ENCODE measurements around the gene MRPL36. TPM values are rescaled to one million over a fixed set of nuclear protein-coding genes. Genes with fewer than 3 reads are reported as not detected.
"Not testable (repeated sequence)": the region's sequence is repeated elsewhere in the genome, so short reads cannot be mapped to it uniquely, and the experiment has no call there.

Gene MRPL36
- total RNA-seq, 2 experiments from 2014 or later = 47.1 to 51.2 TPM

DNA sequence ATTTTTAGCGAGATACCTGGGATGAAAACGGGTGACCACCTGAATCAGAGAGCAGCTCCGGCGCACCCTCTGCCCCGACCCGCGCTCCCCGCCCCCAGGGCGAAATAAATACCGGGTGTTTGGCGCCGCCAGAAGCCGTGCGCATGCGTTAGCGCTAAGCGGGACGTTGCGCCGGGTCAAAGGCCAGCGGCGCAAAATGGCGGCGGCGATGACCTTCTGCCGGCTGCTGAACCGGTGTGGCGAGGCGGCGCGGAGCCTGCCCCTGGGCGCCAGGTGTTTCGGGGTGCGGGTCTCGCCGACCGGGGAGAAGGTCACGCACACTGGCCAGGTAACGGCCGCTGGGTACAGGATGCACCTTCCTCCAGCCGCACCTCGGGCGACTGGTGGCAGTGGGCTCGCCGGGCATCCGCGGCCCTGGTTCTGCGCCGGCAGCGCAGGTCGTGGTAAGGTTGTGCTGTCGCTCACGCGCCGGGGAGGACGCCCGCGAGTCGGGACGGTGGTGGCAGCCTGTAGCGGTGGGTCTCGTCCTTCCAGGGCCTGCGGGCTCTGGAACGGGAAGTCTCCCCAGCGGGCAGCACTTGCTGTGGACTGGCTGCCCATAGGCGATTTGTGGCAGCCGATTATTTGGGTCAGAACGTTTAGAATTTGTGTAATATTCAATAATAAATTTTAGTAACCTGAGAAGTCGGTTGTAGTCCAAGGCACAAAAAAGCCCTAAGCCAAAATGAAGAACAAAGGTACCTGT lies 1.8 kb upstream of the MRPL36 start, which contains the start of gene NDUFS6:
Gene NDUFS6, plus strand, starts transcription at position 186 of the 745 bp plus-strand sequence. Its CDS starts 11 bp downstream, at position 197.
- H3K9me3 Mint-ChIP-seq = no peaks in the 10 kb centered on the region
- peaks cover 42% of the 10 kb centered on the region for H3K4me1 Mint-ChIP-seq
- peak; percentile 59 for ATAC-seq (ENCODE audit: low read depth)
- POLR2A ChIA-PET = interaction anchor here (0.6 to 1.9 kb wide), 7 partner anchors 10 to 1582 kb away, joined by 3 to 29 read pairs (median 4); no protein-coding TSS in a partner anchor
- H3K4me3 Mint-ChIP-seq = peak within 1 kb of the TSS; percentile 89
- peak; percentile 85 for DNase-seq
- peaks cover 26% of the 10 kb centered on the region for H3K36me3 Mint-ChIP-seq
- H3K27me3 Mint-ChIP-seq = no peaks in the 10 kb centered on the region
- H3K27ac Mint-ChIP-seq = peak within 1 kb of the TSS; percentile 98

DNA sequence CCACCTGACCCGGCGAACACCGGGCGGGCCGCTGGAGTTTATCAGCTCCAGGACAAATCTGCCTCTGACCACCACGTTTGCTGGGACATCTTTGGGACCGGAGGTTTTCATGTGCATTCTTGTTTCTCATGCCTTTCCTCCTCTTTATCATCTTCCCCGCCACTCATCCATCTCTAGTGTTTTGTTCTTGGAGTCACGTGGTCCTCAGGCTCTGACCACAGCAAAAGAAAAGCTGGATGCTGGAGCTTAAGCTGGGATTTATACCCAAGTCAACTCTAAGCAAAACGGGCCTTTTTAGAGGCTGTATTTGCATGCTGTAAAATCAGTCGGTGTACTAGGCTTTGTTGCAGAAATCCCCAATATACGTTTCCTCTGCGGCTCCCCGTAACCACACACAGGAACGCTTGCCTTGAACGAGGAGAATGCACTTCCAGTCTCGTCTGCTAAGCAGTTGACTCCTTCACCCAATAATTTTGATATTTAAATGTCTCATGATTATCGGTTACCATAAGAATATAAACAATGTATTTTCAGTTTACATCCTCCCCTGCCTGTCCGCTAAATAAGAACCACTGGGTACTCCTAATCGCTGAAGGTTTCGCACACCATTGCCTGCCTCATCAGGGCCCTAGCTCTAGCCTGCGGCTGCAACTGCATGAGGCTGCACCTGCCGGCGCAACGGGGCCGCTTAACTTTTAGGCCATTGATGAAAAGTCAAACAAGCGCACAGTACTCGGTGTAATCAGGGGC lies 1.0 kb upstream of the MRPL36 start:
- Mint-ChIP-seq H3K9me3 (no peaks in the 10 kb centered on the region), H3K27me3 (no peaks in the 10 kb centered on the region), H3K27ac (peak overlapping the region; percentile 98), H3K4me1 (peaks cover 42% of the 10 kb centered on the region), H3K4me3 (peak overlapping the region; percentile 89), H3K36me3 (peaks cover 26% of the 10 kb centered on the region)
- POLR2A ChIA-PET = interaction anchor here (0.6 to 1.9 kb wide), 8 partner anchors 9 to 1581 kb away, joined by 3 to 29 read pairs (median 4); no protein-coding TSS in a partner anchor
- ATAC-seq (ENCODE audit: low read depth) = peak; percentile 47
- no peak for DNase-seq

DNA sequence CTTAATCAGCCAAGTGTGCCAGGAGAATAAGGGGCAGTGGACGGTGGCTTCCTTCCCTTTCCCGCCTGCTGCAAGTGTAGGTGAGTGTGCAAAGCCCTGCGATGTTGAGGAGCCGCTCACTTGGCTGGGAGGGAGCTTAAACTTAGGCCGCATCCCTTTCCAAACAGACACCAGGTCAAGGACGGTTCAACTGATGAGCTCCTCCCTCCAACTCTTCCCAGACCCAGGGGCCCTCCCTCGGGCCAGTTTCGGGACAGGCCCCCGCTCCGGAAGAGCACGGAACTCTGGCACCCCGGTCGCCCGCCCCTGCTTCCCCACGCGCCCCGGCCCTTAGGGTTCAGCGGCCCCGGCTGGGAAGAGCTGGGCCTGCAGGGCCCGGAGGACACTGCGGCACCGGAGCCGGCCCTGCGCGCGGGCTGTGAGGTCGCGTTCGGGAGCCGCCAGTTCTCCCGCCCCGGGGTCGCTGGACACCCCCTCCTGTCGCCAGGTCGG lies 481 bp downstream of the MRPL36 start:
- H3K27ac Mint-ChIP-seq = peak overlapping the region; percentile 76
- no peaks in the 10 kb centered on the region for H3K27me3 Mint-ChIP-seq
- H3K4me1 Mint-ChIP-seq = peaks cover 42% of the 10 kb centered on the region
- H3K36me3 Mint-ChIP-seq = peaks cover 28% of the 10 kb centered on the region
- POLR2A ChIA-PET = interaction anchor here (1.1 kb wide), 1 partner anchor 9 kb away, joined by 3 read pairs; no protein-coding TSS in a partner anchor
- H3K9me3 Mint-ChIP-seq = no peaks in the 10 kb centered on the region
- ATAC-seq (ENCODE audit: low read depth) (peak; percentile 41), DNase-seq (peak; percentile 67)
- H3K4me3 Mint-ChIP-seq = peak overlapping the region; percentile 89

DNA sequence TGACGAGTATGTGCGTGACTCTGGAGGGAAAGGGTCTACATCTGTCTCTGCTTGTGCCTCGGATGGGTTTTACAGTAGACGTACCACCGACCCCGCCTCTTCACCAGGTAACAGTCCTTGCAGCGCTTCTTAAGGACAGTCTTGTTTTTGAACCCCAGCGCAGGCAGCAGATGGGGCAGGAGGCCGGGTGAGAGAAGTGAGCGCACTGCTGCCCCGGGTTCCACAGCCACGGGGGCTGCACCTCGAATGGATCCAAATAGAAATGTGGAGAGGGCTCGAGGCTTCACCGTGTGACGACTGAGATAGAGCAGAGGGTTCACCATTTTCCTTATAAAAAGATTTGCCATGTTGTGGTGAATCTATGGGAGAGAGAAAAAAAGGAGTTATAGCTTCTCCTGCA lies 1.0 kb downstream of the MRPL36 start:
- POLR2A ChIA-PET = interaction anchor here (1.1 kb wide), 1 partner anchor 8 kb away, joined by 3 read pairs; no protein-coding TSS in a partner anchor

DNA sequence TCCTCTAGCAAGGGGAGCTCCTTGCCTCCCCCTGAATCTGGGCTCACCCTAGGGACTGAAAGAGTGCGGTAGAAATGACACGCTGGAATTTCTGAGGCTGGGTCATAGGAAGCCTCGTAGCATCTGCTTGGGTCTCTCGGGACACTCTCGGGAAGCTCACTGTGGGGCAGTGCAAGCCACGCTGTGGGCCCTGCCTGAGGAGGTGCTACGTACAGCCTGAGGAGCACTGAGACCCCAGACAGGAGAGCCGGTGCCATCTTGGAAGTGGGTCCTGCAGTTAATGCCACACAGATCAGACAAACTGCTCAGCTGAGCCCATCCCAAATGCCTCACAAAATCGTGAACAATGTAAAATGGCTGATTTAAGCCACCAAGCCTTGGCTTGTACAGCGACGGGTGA lies 1.8 kb downstream of the MRPL36 start:
- Mint-ChIP-seq H3K27me3 (no peaks in the 10 kb centered on the region), H3K27ac (no peak overlapping the region), H3K9me3 (no peaks in the 10 kb centered on the region), H3K4me3 (peak overlapping the region; percentile 13), H3K4me1 (peaks cover 42% of the 10 kb centered on the region), H3K36me3 (peaks cover 18% of the 10 kb centered on the region)
- no peak for ATAC-seq (ENCODE audit: low read depth)
- POLR2A ChIA-PET = no interaction called here
- DNase-seq = no peak

More for the DNA sequence above, 1.0 kb downstream of the MRPL36 start:
- H3K27ac Mint-ChIP-seq = peak overlapping the region; percentile 76
- not testable (repeated sequence) for H3K27me3 Mint-ChIP-seq; H3K9me3 Mint-ChIP-seq; DNase-seq; ATAC-seq (ENCODE audit: low read depth)
- H3K36me3 Mint-ChIP-seq = peaks cover 22% of the 10 kb centered on the region
- peak overlapping the region; percentile 89 for H3K4me3 Mint-ChIP-seq
- peaks cover 41% of the 10 kb centered on the region for H3K4me1 Mint-ChIP-seq

DNA sequence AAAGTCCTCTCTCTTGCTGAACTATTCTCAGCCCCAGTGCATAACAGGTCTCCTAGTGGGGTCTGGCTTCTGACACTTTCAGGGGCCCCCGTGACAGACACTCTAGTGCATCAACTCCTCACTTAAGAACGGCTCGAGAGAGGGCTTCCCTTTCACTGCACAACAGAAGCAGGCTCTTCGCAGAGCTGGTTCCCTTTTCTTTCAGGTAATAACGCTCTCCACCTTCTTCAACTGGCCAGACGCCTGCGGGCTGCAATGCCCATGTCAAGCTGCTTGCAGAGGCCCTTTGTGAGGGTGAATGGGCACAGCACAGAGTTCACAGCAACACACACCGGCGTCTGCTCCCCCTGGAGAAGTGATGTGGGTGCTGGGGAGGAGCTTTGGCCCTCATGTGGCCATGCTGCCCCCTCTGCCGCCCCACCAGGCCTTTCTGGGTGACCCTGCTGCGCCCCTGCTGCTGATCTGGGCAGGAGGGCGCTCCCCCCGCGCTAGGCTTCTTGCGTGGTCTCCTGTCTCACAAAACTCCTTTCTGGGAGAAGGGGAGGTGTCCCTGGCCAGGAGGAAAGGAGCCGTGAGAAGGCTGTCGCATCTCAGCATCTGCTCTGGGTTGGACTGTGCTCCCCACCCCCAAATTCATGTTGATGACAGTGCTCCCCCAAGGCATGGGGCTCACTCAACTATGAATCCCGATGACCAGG lies 2.4 kb downstream of the MRPL36 start:
- no peak for DNase-seq
- H3K9me3 Mint-ChIP-seq = no peaks in the 10 kb centered on the region
- H3K27me3 Mint-ChIP-seq = no peaks in the 10 kb centered on the region
- H3K4me1 Mint-ChIP-seq = peaks cover 44% of the 10 kb centered on the region
- ATAC-seq (ENCODE audit: low read depth) = no peak
- POLR2A ChIA-PET = no interaction called here
- peaks cover 17% of the 10 kb centered on the region for H3K36me3 Mint-ChIP-seq
- no peak overlapping the region for H3K4me3 Mint-ChIP-seq
- no peak overlapping the region for H3K27ac Mint-ChIP-seq

DNA sequence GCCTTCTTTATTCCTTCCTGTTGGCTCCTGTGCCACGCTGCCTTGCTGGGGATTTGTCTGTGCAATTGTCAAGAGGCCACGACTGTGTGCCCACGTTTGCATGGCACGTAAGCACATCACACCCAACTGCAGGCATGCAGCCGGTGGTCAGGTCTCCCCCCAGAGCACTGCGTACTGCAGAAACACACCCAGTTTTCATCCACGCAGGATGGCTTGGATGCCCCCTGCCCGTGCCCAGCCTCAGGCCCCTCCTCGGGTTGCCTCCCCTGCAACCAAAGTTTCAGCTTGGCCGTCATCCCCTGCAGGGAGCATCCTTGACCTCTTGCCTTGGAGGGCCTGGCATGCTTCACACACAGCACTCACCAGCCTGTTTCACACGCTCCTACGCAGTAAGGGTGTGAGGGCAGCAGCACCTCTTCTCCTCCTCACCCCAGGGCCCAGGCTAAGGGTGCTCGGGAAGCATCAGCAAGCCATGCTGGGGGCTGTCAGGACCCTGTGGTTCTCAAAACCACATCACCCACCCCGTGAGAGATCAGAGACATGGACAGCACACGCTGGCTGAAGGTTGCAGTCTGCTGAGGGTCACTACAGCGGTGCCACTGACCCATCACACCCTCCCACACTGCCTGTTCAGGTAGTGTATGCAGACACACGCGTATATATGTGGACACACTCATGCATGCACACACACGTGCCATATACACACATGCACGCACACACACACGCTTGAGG lies 3.1 kb downstream of the MRPL36 start:
- no peak for ATAC-seq (ENCODE audit: low read depth)
- no peak for DNase-seq
- Mint-ChIP-seq H3K4me1 (peaks cover 46% of the 10 kb centered on the region), H3K4me3 (no peak overlapping the region), H3K9me3 (no peaks in the 10 kb centered on the region), H3K27me3 (no peaks in the 10 kb centered on the region), H3K36me3 (peaks cover 16% of the 10 kb centered on the region), H3K27ac (no peak overlapping the region)
- POLR2A ChIA-PET = no interaction called here

DNA sequence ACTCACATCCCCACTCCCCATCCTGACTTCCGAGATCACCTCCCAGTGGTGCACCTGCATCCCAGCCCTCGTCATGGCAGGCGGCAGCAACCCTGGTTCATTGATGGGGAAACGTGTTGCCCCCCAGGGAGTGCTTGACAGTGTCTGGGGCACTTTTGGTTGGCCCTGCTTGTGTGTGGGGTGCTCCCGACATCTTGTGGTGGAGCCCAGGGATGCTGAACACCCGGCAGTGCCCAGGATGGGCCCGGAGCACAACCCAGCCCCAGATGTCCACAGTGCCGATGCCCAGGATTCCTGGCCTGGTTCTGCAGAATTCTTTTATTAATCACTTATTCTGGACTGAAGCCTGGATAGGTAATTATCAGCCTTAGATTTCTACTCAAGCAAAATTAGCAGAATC lies 3.7 kb downstream of the MRPL36 start:
- H3K4me1 Mint-ChIP-seq = peaks cover 51% of the 10 kb centered on the region
- POLR2A ChIA-PET = no interaction called here
- no peak overlapping the region for H3K4me3 Mint-ChIP-seq
- no peak overlapping the region for H3K27ac Mint-ChIP-seq
- H3K27me3 Mint-ChIP-seq = no peaks in the 10 kb centered on the region
- ATAC-seq (ENCODE audit: low read depth) (no peak), DNase-seq (no peak)
- peaks cover 16% of the 10 kb centered on the region for H3K36me3 Mint-ChIP-seq
- H3K9me3 Mint-ChIP-seq = no peaks in the 10 kb centered on the region

DNA sequence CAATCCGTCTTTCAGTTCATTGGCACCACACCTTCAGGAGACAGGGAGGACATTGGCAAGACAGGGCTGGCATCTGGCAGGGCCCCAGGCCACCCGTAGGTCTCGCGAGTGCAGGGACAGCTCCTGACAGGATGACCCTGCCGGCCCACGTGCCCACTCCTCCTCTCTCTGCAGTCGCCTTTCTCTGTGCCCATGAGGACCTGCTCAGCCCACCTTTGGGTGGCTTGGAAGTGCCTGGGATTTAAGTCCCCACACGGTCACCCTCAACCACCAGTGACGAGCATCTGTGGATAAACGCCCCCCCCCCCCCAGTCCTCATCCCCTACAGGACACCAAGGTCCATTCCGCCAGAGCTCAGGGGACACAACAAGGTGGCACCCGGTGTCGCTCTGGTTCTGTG lies 4.1 kb downstream of the MRPL36 start:
- ATAC-seq (ENCODE audit: low read depth) (no peak), DNase-seq (no peak)
- H3K27me3 Mint-ChIP-seq = no peaks in the 10 kb centered on the region
- POLR2A ChIA-PET = no interaction called here
- no peaks in the 10 kb centered on the region for H3K9me3 Mint-ChIP-seq
- peaks cover 16% of the 10 kb centered on the region for H3K36me3 Mint-ChIP-seq
- peak overlapping the region; percentile 54 for H3K27ac Mint-ChIP-seq
- H3K4me3 Mint-ChIP-seq = no peak overlapping the region
- H3K4me1 Mint-ChIP-seq = peaks cover 48% of the 10 kb centered on the region

DNA sequence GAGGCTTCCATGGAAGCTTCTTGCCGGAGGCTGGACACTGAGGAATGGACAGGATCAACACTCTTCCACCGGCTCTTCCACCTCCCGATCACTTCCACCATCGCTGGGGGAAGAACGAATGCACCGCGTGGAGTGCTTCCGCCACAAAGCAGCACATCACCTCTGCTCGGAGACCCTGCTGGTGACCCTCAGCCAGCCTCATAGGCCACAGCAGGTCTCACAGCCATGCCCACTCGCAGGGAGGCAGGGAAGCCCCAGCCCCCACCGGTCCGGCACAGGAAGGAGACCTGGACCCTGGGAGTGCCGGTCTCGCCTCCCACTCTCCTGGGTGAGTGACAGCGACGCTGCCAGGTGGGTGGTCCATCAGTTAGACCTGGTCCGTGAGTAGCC lies 4.7 kb downstream of the MRPL36 start:
- Mint-ChIP-seq H3K4me3 (no peak overlapping the region), H3K27me3 (no peaks in the 10 kb centered on the region), H3K27ac (peak overlapping the region; percentile 59), H3K9me3 (no peaks in the 10 kb centered on the region), H3K4me1 (peaks cover 52% of the 10 kb centered on the region), H3K36me3 (peaks cover 16% of the 10 kb centered on the region)
- ATAC-seq (ENCODE audit: low read depth) = no peak
- DNase-seq = no peak
- POLR2A ChIA-PET = no interaction called here

DNA sequence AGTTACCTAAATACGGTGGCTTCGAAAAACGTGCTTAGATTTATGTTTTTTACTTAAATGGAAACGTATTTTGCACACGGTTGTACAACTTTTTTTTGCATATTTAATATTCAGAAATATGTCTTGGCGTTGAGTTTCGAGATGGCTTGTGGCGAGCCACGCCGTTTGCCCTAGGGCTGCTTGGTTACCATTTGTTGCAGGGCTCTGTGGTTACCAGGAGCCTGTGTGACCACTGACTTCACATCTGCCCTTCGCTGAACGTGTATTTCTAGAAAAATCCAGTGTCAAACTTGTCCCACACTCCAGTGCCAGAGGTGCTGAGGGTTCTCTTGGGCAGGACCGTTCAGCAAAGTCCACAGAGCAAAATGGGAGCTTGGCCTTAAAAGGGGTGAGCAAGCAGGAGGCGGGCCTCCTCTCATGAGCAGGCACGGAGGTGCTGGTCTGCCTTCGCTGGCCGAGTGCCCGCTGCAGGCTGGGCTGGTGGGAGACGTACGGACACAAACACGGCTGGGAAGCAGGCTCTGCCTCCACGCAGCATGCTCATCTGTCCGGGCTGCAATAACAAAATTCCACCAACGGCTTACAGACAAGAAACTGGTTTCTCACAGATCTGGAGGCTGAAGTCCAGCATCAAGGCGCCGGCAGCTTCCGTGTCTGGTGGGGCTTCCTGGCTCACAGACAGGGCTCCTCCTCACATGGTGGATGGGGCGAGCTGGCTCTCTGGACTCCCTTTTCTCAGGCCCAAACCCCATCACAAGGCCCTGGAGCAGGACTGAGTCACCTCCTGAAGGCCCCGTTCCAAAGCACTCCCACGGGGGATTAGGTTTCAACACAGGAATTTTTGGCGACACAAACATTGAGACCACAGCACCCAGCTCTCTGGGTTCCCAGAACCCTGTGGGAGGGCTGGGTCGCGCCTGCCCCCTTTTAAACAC lies 5.4 kb downstream of the MRPL36 start:
- DNase-seq = no peak
- Mint-ChIP-seq H3K4me1 (peaks cover 56% of the 10 kb centered on the region), H3K4me3 (peak overlapping the region; percentile 81), H3K27me3 (no peaks in the 10 kb centered on the region), H3K9me3 (no peaks in the 10 kb centered on the region), H3K27ac (peak overlapping the region; percentile 97), H3K36me3 (peaks cover 16% of the 10 kb centered on the region)
- no peak for ATAC-seq (ENCODE audit: low read depth)
- POLR2A ChIA-PET = no interaction called here

DNA sequence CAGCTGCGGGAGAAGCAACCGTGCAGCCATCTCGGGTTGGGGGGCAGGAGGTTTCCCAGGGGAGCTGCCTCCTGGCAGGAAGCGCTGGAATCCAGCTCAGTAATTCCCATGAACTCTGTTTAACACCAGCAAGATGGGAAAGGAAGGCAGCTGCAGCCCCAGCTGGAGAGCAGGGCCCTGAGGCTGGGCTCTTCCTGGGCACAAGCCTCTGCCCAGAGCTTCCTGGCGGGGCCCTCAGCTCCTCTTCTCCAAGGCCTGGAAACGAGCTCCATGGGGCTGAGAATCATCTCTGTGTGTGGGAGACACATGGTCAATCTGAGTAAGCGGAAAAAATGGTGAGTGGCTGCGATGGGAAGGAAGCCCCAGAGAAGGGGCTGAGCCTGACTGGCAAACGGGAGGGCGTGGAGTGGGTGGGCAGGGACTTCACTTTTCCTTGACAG lies 6.3 kb downstream of the MRPL36 start:
- Mint-ChIP-seq H3K27ac (peak overlapping the region; percentile 97), H3K4me1 (peaks cover 58% of the 10 kb centered on the region), H3K4me3 (peak overlapping the region; percentile 81), H3K36me3 (peaks cover 13% of the 10 kb centered on the region), H3K27me3 (no peaks in the 10 kb centered on the region), H3K9me3 (no peaks in the 10 kb centered on the region)
- DNase-seq (no peak), ATAC-seq (ENCODE audit: low read depth) (no peak)
- POLR2A ChIA-PET = interaction anchor here (1.1 to 3.9 kb wide), 6 partner anchors 7 to 69 kb away, joined by 3 to 29 read pairs (median 4); partner anchors contain the start of genes MRPL36 and NDUFS6
